Activated CD8-positive, alpha-beta memory T cell treated with anti-CD3 and anti-CD28 coated beads, Interleukin-2, amount 10 ng/mL, durations not matched to agents 7 days and 5 days (primary cell): Measurements from ENCODE around the gene CDA. TPM values are rescaled to one million over a fixed set of nuclear protein-coding genes. Genes with fewer than 3 reads are reported as not detected.

ENCODE experiments used
- total RNA-seq, 2 experiments: library from RNA; stranded (reverse); gene quantifications; one replicate each; pipeline ENCODE4 v1.2.3, GENCODE V29; 2021

CDA gene
- total RNA-seq, 2 experiments from 2014 or later: not detected

Other genes with a start within 250 kb of the CDA start
- under 1 TPM; 0.47 to 0.82 TPM for gene CAMK2N1, start 102.9 kb upstream of the CDA start, total RNA-seq
- 10 to 100 TPM; 14.9 to 19.5 TPM for gene MUL1, start 80.9 kb upstream of the CDA start, total RNA-seq
- not detected for gene FAM43B, start 36.5 kb upstream of the CDA start, total RNA-seq
- gene PINK1, start 44.4 kb downstream of the CDA start, total RNA-seq: 1 to 10 TPM; 3.7 to 5.3 TPM
- gene DDOST, start 72.3 kb downstream of the CDA start, total RNA-seq: 100 to 1,000 TPM; 137 to 170 TPM
- not detected for gene KIF17, start 128.9 kb downstream of the CDA start, total RNA-seq
- not detected for gene SH2D5, start 143.6 kb downstream of the CDA start, total RNA-seq
- 100 to 1,000 TPM; 295 to 364 TPM for gene HP1BP3, start 198.2 kb downstream of the CDA start, total RNA-seq